H1 (cell line): ENCODE results near the gene STIM2. TPM values are rescaled to one million over a fixed set of nuclear protein-coding genes. Genes with fewer than 3 reads are reported as not detected.

Source experiments
- CTCF ChIA-PET: fragments of 300-600 bp; sonication (Branson Sonifier 250); formaldehyde crosslinking; loops from one replicate; lab custom pipeline; 2021; ENCODE audit not compliant: partially characterized antibody; lab: Charles Lee
- POLR2A ChIA-PET: fragments of 300-600 bp; sonication (Branson Sonifier 250); formaldehyde crosslinking; loops from one replicate; lab custom pipeline; 2021; ENCODE audit warnings: inconsistent platforms; ENCODE audit not compliant: partially characterized antibody; lab: Charles Lee
- DNase-seq, 2 experiments: peaks; one replicate each; pipeline versions ENCODE4 v3.0.0 to v3.0.0-alpha.2; 2010 to 2022; ENCODE audit warnings: low spot score in 2 of 2, low read depth in 1 of 2, mixed read lengths in 1 of 2
- FAIRE-seq: peaks from 2 replicates; lab custom pipeline; 2011; peaks lifted over from hg19 to GRCh38; lab: Jason Lieb, UNC
- H2AFZ ChIP-seq: 2 replicates; pipeline ENCODE4 v1.8.1; 2012; ENCODE audit warnings: low read length, inconsistent platforms
- H2AK5ac ChIP-seq: 2 replicates; pipeline ENCODE4 v1.6.1; 2013; ENCODE audit warnings: low read depth, low read length
- H2BK120ac ChIP-seq: replicated peaks from 2 replicates; pipeline ENCODE3; 2013; ENCODE audit warnings: low read depth, low read length, inconsistent platforms
- H2BK12ac ChIP-seq: 2 replicates; pipeline ENCODE4 v1.6.1; 2013; ENCODE audit warnings: low read depth, low read length
- H2BK15ac ChIP-seq: 2 replicates; pipeline ENCODE4 v1.6.1; 2013; ENCODE audit warnings: low read length
- H2BK20ac ChIP-seq: 2 replicates; pipeline ENCODE4 v1.6.1; 2013; ENCODE audit warnings: low read length
- H2BK5ac ChIP-seq: 2 replicates; pipeline ENCODE4 v1.6.1; 2013; ENCODE audit warnings: low read depth, low read length
- H3K14ac ChIP-seq: 2 replicates; pipeline ENCODE4 v1.6.1; 2013; ENCODE audit warnings: inconsistent platforms; ENCODE audit not compliant: insufficient read length
- H3K18ac ChIP-seq: 2 replicates; pipeline ENCODE4 v1.6.1; 2013; ENCODE audit warnings: low read length; ENCODE audit errors: extremely low read depth
- H3K23ac ChIP-seq: 2 replicates; pipeline ENCODE4 v1.6.1; 2013; ENCODE audit warnings: inconsistent platforms; ENCODE audit not compliant: insufficient read length
- H3K23me2 ChIP-seq: 2 replicates; pipeline ENCODE4 v1.6.1; 2013; ENCODE audit warnings: low read depth, low read length
- H3K27ac ChIP-seq: 2 replicates; pipeline ENCODE4 v1.6.1; 2011; ENCODE audit warnings: low read depth, low read length, inconsistent platforms
- H3K27me3 ChIP-seq, 4 experiments: replicated peaks in 1 of 4; 1 replicate in 1 of 4; 2 replicates in 3 of 4; pipeline versions ENCODE4 v1.6.1 to v1.8.1; 2011 to 2013; ENCODE audit warnings: low read length in 3 of 4, mild to moderate bottlenecking in 3 of 4, inconsistent platforms in 2 of 4, mixed read lengths in 2 of 4, moderate library complexity in 1 of 4; ENCODE audit not compliant: control insufficient read depth in 3 of 4, insufficient read depth in 3 of 4; ENCODE audit errors: extremely low read depth in 1 of 4
- H3K36me3 ChIP-seq, 4 experiments: 2 replicates each; pipeline versions ENCODE4 v1.6.1 to v1.8.1; 2011 to 2013; ENCODE audit warnings: mild to moderate bottlenecking in 4 of 4, low read length in 3 of 4, moderate library complexity in 2 of 4, control low read depth in 1 of 4, inconsistent platforms in 1 of 4; ENCODE audit not compliant: insufficient read depth in 4 of 4, control insufficient read depth in 2 of 4
- H3K4ac ChIP-seq: replicated peaks from 2 replicates; pipeline ENCODE3; 2013; ENCODE audit warnings: low read length, low read depth, mixed read lengths, inconsistent platforms; ENCODE audit not compliant: insufficient read length
- H3K4me1 ChIP-seq, 4 experiments: replicated peaks in 1 of 4; 1 replicate in 1 of 4; 2 replicates in 3 of 4; pipeline versions ENCODE4 v1.6.1 to v1.8.1; 2011 to 2013; ENCODE audit warnings: low read length in 3 of 4, inconsistent platforms in 2 of 4, mixed read lengths in 1 of 4; ENCODE audit not compliant: insufficient read depth in 4 of 4, control insufficient read depth in 3 of 4
- H3K4me2 ChIP-seq, 2 experiments: 2 replicates each; pipeline versions ENCODE4 v1.6.1 to v1.8.1; 2011 to 2013; ENCODE audit warnings: low read depth in 2 of 2, low read length in 2 of 2, control low read depth in 1 of 2, inconsistent platforms in 1 of 2, mild to moderate bottlenecking in 1 of 2; ENCODE audit not compliant: insufficient read depth in 1 of 2
- H3K4me3 ChIP-seq, 4 experiments: fragments of 200-600, 300-600 bp in 1 of 4; sonication (generic), shearing (Covaris generic), sonication (Bioruptor Twin) in 1 of 4; 2 replicates each; pipeline versions ENCODE4 v1.5.1 to v1.8.1; 2011 to 2016; ENCODE audit warnings: low read length in 4 of 4, low read depth in 3 of 4, control low read depth in 2 of 4, inconsistent platforms in 2 of 4, mild to moderate bottlenecking in 2 of 4, mixed read lengths in 1 of 4, moderate library complexity in 1 of 4; ENCODE audit not compliant: insufficient read depth in 2 of 4; ENCODE audit errors: extremely low read depth in 1 of 4
- H3K56ac ChIP-seq: replicated peaks from 2 replicates; pipeline ENCODE3; 2013; ENCODE audit warnings: low read depth, mild to moderate bottlenecking, mixed read lengths, low read length, inconsistent platforms; ENCODE audit not compliant: insufficient read length
- H3K79me1 ChIP-seq: 2 replicates; pipeline ENCODE4 v1.6.1; 2013; ENCODE audit warnings: low read depth, low read length, control low read depth
- H3K79me2 ChIP-seq, 2 experiments: 2 replicates each; pipeline versions ENCODE4 v1.6.1 to v1.8.1; 2012 to 2013; ENCODE audit warnings: low read length in 2 of 2, mild to moderate bottlenecking in 2 of 2, inconsistent platforms in 1 of 2; ENCODE audit not compliant: insufficient read depth in 2 of 2, control insufficient read depth in 1 of 2
- H3K9ac ChIP-seq, 4 experiments: replicated peaks in 1 of 4; 1 replicate in 1 of 4; 2 replicates in 3 of 4; pipeline versions ENCODE4 v1.6.1 to v1.8.1; 2011 to 2013; ENCODE audit warnings: low read depth in 3 of 4, low read length in 3 of 4, control low read depth in 2 of 4, mild to moderate bottlenecking in 2 of 4, moderate library complexity in 2 of 4, inconsistent platforms in 1 of 4; ENCODE audit errors: extremely low read depth in 1 of 4
- H3K9me3 ChIP-seq, 2 experiments: 2 replicates each; pipeline versions ENCODE4 v1.6.1 to v1.8.1; 2012 to 2013; ENCODE audit warnings: mild to moderate bottlenecking in 2 of 2, moderate library complexity in 2 of 2, control low read depth in 1 of 2, inconsistent platforms in 1 of 2, low read depth in 1 of 2, low read length in 1 of 2, mixed read lengths in 1 of 2; ENCODE audit not compliant: insufficient read depth in 2 of 2
- H4K20me1 ChIP-seq, 2 experiments: replicated peaks in 1 of 2; 2 replicates each; pipeline versions ENCODE3 to v1.8.1; 2011 to 2013; ENCODE audit warnings: inconsistent platforms in 2 of 2, low read length in 2 of 2, mild to moderate bottlenecking in 1 of 2; ENCODE audit not compliant: insufficient read depth in 2 of 2, control insufficient read depth in 1 of 2
- H4K5ac ChIP-seq: 2 replicates; pipeline ENCODE4 v1.6.1; 2013; ENCODE audit warnings: low read length, low read depth, mixed read lengths, inconsistent platforms; ENCODE audit not compliant: insufficient read length
- H4K8ac ChIP-seq: 2 replicates; pipeline ENCODE4 v1.8.0; 2013; ENCODE audit warnings: mild to moderate bottlenecking, moderate library complexity, low read length, inconsistent platforms; ENCODE audit not compliant: insufficient read depth; ENCODE audit errors: extremely low read depth
- H4K91ac ChIP-seq: replicated peaks from 2 replicates; pipeline ENCODE3; 2013; ENCODE audit warnings: low read length, mixed read lengths, inconsistent platforms; ENCODE audit not compliant: insufficient read length
- BRCA1 ChIP-seq: IDR thresholded peaks from 2 replicates; pipeline ENCODE4 v1.6.1; 2012; ENCODE audit warnings: low read depth, low read length, improper control_type of control experiment
- CHD1 ChIP-seq: IDR thresholded peaks from 2 replicates; pipeline ENCODE4 v1.6.1; 2012; ENCODE audit warnings: low read depth, low read length, improper control_type of control experiment
- EP300 ChIP-seq, 2 experiments: IDR thresholded peaks; 1 replicate in 1 of 2; 2 replicates in 1 of 2; pipeline ENCODE4 v1.6.1; 2011 to 2012; ENCODE audit warnings: low read depth in 2 of 2, low read length in 2 of 2, mild to moderate bottlenecking in 2 of 2, borderline replicate concordance in 1 of 2, inconsistent platforms in 1 of 2, moderate library complexity in 1 of 2
- HDAC2 ChIP-seq, 2 experiments: fragments of 300-600 bp in 1 of 2; sonication (generic) in 1 of 2; IDR thresholded peaks; 2 replicates each; pipeline ENCODE4 v1.6.1; 2011 to 2012; ENCODE audit warnings: low read depth in 2 of 2, low read length in 2 of 2, mild to moderate bottlenecking in 2 of 2, moderate library complexity in 2 of 2, borderline replicate concordance in 1 of 2, inconsistent platforms in 1 of 2
- HDAC6 ChIP-seq: IDR thresholded peaks from one replicate; pipeline ENCODE4 v1.7.1; 2012; ENCODE audit warnings: low read depth, mild to moderate bottlenecking, inconsistent platforms, low read length, moderate library complexity
- MAFK ChIP-seq: IDR thresholded peaks from 2 replicates; pipeline ENCODE4 v1.6.1; 2012; ENCODE audit warnings: low read depth, mild to moderate bottlenecking, improper control_type of control experiment, low read length
- SRF ChIP-seq: IDR thresholded peaks from 2 replicates; pipeline ENCODE4 v1.6.1; 2011; ENCODE audit warnings: mild to moderate bottlenecking, low read depth, low read length, moderate library complexity
- SUZ12 ChIP-seq: fragments of 200-600 bp; sonication (generic); IDR thresholded peaks from 2 replicates; pipeline ENCODE4 v1.6.1; 2012; ENCODE audit warnings: mild to moderate bottlenecking, inconsistent platforms, low read length, moderate library complexity, mixed read lengths
- TAF1 ChIP-seq: IDR thresholded peaks from 2 replicates; pipeline ENCODE4 v1.6.1; 2011; ENCODE audit warnings: mild to moderate bottlenecking, low read depth, low read length
- TBP ChIP-seq: IDR thresholded peaks from 2 replicates; pipeline ENCODE4 v1.6.1; 2011; ENCODE audit warnings: low read depth, low read length, improper control_type of control experiment
- WGBS, 2 experiments: shearing (Covaris generic) in 1 of 2; methylation state at CpG; one replicate each; pipeline versions ENCODE4 v1.1.6 to v1.1.7; 2013 to 2015; ENCODE audit warnings: low lambda C conversion rate in 2 of 2, mixed read lengths in 2 of 2, inconsistent platforms in 1 of 2, low coverage in 1 of 2, missing lambda C conversion rate in 1 of 2; ENCODE audit not compliant: insufficient replicate concordance in 2 of 2, insufficient coverage in 1 of 2, insufficient read length in 1 of 2; ENCODE audit errors: extremely low coverage in 1 of 2, missing lambda C conversion rate in 1 of 2; 5-methylcytosine and 5-hydroxymethylcytosine counted together
- polyA plus RNA-seq, 7 experiments: library from polyadenylated mRNA; depleted of rRNA in 3 of 7; stranded (reverse) in 5 of 7; unstranded in 2 of 7; fragments of >200 nt in 5 of 7; fragments of 200-250 nt in 2 of 7; gene quantifications; 1 replicate in 5 of 7; 2 replicates in 1 of 7; 4 replicates in 1 of 7; pipeline versions ENCODE4 v1.2.1 to v1.2.3, GENCODE V29; 2011 to 2013; ENCODE audit warnings: missing spikeins in 2 of 7, mixed read lengths in 2 of 7
- total RNA-seq: library from RNA; stranded (reverse); fragmentation: NEBNext Ultra II Directional; extraction: Animal tissue kit (Norgen Biotek cat#: 25700); gene quantifications from 2 replicates; pipeline ENCODE4 v1.2.1, GENCODE V29; 2021
- TF ChIP-seq, protein P1 (sequence below): IDR thresholded peaks from 2 replicates; pipeline ENCODE4 v1.6.1; 2011; ENCODE audit warnings: low read depth, mild to moderate bottlenecking, low read length; ENCODE audit not compliant: insufficient read depth
- TF ChIP-seq, protein P2 (sequence below): IDR thresholded peaks from 2 replicates; pipeline ENCODE4 v1.6.1; 2012; ENCODE audit warnings: low read length, inconsistent platforms

The STIM2 gene
- total and polyA plus RNA-seq, 2 of the 8 experiments (the other 6 are each of a cell fraction or from before 2014, with no cell fraction given), result 22.9 to 23.0 TPM

DNA sequence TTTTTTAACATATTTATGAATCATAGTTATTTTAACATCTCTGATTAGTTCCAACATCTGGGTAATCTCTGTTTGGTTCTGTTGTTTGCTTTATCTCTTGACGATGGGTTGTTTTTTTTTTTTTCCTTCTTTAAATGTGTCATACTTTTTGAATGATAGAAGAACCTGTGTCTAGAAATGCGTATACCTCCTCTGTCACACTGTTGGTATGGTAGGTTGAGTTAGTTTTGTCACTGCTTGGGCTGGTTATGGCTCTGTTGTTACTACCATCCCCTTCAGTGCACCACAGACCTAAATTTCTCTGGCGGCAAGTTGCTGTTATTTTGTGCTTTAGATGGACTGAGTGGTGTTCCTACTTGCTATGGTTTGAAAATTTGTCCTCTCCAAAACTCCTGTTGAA, 16.8 kb downstream of the STIM2 start:
- Histone ChIP-seq H3K23me2 (no peaks in the 10 kb centered on the region), H3K23ac (no peak overlapping the region), H2BK20ac (no peak overlapping the region), H3K4me1 (no peaks in the 10 kb centered on the region), H3K4ac (no peak overlapping the region), H3K79me1 (no peaks in the 10 kb centered on the region), H3K14ac (no peak overlapping the region), H3K4me2 (no peak overlapping the region), H4K20me1 (peaks cover 2% of the 10 kb centered on the region in 2 experiments), H2BK15ac (no peak overlapping the region), H2BK120ac (no peak overlapping the region), H2AFZ (no peak overlapping the region), H3K4me3 (no peak overlapping the region), H3K18ac (no peak overlapping the region), H4K5ac (no peak overlapping the region), H2BK12ac (no peak overlapping the region), H2AK5ac (no peak overlapping the region), H4K91ac (no peak overlapping the region), H3K27me3 (no peaks in the 10 kb centered on the region), H3K36me3 (no peaks in the 10 kb centered on the region), H3K27ac (no peak overlapping the region), H2BK5ac (no peak overlapping the region), H3K79me2 (peaks cover 3 to 42% of the 10 kb centered on the region in 2 experiments; a peak in 2 of 4 replicates), H3K9me3 (no peaks in the 10 kb centered on the region), H3K9ac (no peak overlapping the region), H3K56ac (no peak overlapping the region), H4K8ac (no peak overlapping the region)
- ChIA-PET POLR2A (no interaction called here), CTCF (no interaction called here)
- WGBS, 2 experiments, result 88% methylated on average over 3 of the region's 3 CpGs; no CpG with 5 or more reads in 1 of the 2 experiments
- DNase-seq (no peak), FAIRE-seq (no peak)
- TF ChIP-seq BRCA1 (no peak), HDAC6 (no peak), EP300 (IDR thresholded peaks at IDR 0.05; ENCODE audit: borderline replicate concordance in 1 of 2, low read depth in 2 of 2, low read length in 2 of 2) (no peak), SRF (no peak), HDAC2 (IDR thresholded peaks at IDR 0.05; ENCODE audit: borderline replicate concordance in 1 of 2, low read depth in 2 of 2, low read length in 2 of 2) (no peak), SUZ12 (no peak), TAF1 (no peak), CHD1 (no peak), MAFK (no peak), TBP (no peak)
- TF ChIP-seq, protein P1, sequence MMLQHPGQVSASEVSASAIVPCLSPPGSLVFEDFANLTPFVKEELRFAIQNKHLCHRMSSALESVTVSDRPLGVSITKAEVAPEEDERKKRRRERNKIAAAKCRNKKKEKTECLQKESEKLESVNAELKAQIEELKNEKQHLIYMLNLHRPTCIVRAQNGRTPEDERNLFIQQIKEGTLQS, result no peak
- TF ChIP-seq, protein P2, sequence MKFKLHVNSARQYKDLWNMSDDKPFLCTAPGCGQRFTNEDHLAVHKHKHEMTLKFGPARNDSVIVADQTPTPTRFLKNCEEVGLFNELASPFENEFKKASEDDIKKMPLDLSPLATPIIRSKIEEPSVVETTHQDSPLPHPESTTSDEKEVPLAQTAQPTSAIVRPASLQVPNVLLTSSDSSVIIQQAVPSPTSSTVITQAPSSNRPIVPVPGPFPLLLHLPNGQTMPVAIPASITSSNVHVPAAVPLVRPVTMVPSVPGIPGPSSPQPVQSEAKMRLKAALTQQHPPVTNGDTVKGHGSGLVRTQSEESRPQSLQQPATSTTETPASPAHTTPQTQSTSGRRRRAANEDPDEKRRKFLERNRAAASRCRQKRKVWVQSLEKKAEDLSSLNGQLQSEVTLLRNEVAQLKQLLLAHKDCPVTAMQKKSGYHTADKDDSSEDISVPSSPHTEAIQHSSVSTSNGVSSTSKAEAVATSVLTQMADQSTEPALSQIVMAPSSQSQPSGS, result no peak
